ENCODE measurements around the gene FABP1.

- TF ChIP-seq POLR2A (IDR thresholded peaks at IDR 0.05; ENCODE audit: low read depth, low read length) (no peak), TAF1 (IDR thresholded peaks at IDR 0.05; ENCODE audit: low read depth, low read length) (no peak), POLR2AphosphoS5 (IDR thresholded peaks at IDR 0.05; ENCODE audit: low read depth, low read length) (no peak), POU2F2 (IDR thresholded peaks at IDR 0.05; ENCODE audit: low read depth, low read length) (no peak), SPI1 (IDR thresholded peaks at IDR 0.05; ENCODE audit: low read depth, low read length) (no peak)
Observed at GRCh38 chr2:88085099-88085498, 42.8 kb downstream of the FABP1 start.

All from GM12891 (cell line).